ENCODE data around the gene CDA. TPM values are rescaled to one million over a fixed set of nuclear protein-coding genes. Genes with fewer than 3 reads are reported as not detected.

The CDA gene
- total and polyA plus RNA-seq, 9 of the 15 experiments (the other 6 are each of a cell fraction or from before 2014, with no cell fraction given) = not detected

DNA sequence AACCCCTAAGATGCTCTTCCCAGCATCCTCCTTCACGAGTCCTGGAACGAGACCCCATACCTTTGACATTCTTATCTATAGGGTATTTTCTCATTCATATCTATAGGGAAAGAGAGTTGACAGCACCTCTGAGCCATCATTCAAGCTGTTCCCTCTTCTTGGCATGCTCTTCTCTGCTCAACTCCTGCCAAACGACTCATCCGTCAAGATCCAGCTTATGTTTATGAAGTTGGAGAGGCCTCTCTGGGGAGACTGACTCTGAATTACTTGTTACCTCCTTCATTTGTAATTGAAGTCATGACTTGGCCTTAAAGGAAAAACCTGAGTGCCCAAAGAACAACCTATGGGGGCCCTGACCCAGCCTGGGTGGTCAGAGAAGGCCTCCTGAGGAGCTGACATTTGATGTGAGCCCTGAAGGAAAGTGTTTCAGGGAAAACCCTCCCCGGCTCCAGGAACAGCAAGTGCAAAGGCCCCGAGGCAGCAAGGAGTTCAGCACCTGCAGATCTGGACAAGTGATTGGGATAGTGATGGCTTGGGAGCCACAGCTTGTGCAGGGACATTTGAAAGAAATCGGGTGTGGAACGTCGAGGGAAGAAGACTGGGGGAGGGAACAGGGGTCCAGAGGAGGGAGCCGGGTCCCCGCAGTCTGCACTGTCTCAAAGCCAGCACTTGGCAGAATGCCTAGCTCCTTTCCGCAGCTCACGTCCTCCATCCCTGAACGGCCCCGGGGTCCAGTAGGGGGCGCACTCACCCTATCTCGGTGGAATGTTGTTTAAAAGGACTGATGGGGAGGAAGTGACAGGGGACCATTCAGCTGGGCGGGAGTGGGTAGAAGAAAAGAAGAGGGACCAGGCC lies 14.0 kb upstream of the CDA start (continued):
- TF ChIP-seq ZNF518B (CRISPR knock-in tag; IDR thresholded peaks at IDR 0.05) (no peak), SUPT5H (IDR thresholded peaks at IDR 0.05) (no peak), CC2D1A (IDR thresholded peaks at IDR 0.05) (peak; percentile 61; the same call in 1 of the 2 replicates), SMAD2 (IDR thresholded peaks at IDR 0.05; ENCODE audit: low read depth, low read length) (no peak), ZNF764 (CRISPR knock-in tag; IDR thresholded peaks at IDR 0.05; ENCODE audit: low read depth) (no peak), MGA (IDR thresholded peaks at IDR 0.05) (no peak), SMARCC2 (IDR thresholded peaks at IDR 0.05; ENCODE audit: low read depth) (no peak), THRAP3 (IDR thresholded peaks at IDR 0.05; ENCODE audit: borderline replicate concordance) (no peak), NCOA2 (IDR thresholded peaks at IDR 0.05; ENCODE audit: partially characterized antibody in 2 of 2) (no peak), NFYB (IDR thresholded peaks at IDR 0.05; ENCODE audit: extremely low read depth, insufficient read length) (no peak)
- TF ChIP-seq, protein P1, sequence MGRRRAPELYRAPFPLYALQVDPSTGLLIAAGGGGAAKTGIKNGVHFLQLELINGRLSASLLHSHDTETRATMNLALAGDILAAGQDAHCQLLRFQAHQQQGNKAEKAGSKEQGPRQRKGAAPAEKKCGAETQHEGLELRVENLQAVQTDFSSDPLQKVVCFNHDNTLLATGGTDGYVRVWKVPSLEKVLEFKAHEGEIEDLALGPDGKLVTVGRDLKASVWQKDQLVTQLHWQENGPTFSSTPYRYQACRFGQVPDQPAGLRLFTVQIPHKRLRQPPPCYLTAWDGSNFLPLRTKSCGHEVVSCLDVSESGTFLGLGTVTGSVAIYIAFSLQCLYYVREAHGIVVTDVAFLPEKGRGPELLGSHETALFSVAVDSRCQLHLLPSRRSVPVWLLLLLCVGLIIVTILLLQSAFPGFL (CRISPR knock-in tag; IDR thresholded peaks at IDR 0.05) = no peak
